Fibroblast of lung (primary cell): ENCODE data around the gene EFNA2. TPM values are rescaled to one million over a fixed set of nuclear protein-coding genes. Genes with fewer than 3 reads are reported as not detected.
A peak's percentile ranks its signal among the peaks of the same experiment; 100 is the strongest.

ENCODE experiments used
- DNase-seq, 2 donors: peaks; one replicate each; pipeline versions ENCODE4 v3.0.0 to v3.0.0-alpha.2; 2010; ENCODE audit warnings: low read depth in 2 of 2
- H2AFZ ChIP-seq: 2 replicates; pipeline ENCODE4 v1.5.1; 2012; ENCODE audit warnings: low read length, control low read depth, inconsistent platforms
- H3K27ac ChIP-seq: 2 replicates; pipeline ENCODE4 v1.5.1; 2011; ENCODE audit warnings: low read length, control low read depth; ENCODE audit not compliant: insufficient read depth
- H3K27me3 ChIP-seq: 2 replicates; pipeline ENCODE4 v1.5.1; 2011; ENCODE audit warnings: mild to moderate bottlenecking, low read length; ENCODE audit not compliant: control insufficient read depth, insufficient read depth
- H3K36me3 ChIP-seq: 2 replicates; pipeline ENCODE4 v1.5.1; 2011; ENCODE audit warnings: low read length; ENCODE audit not compliant: control insufficient read depth, insufficient read depth
- H3K4me1 ChIP-seq: 2 replicates; pipeline ENCODE4 v1.5.1; 2011; ENCODE audit warnings: low read length; ENCODE audit not compliant: control insufficient read depth, insufficient read depth; ENCODE audit errors: extremely low read depth
- H3K4me2 ChIP-seq: 2 replicates; pipeline ENCODE4 v1.5.1; 2011; ENCODE audit warnings: low read length, control low read depth; ENCODE audit not compliant: insufficient read depth; ENCODE audit errors: extremely low read depth
- H3K4me3 ChIP-seq, 4 experiments: fragments of 200-600 bp in 1 of 4; sonication (generic) in 1 of 4; replicated peaks in 1 of 4; 2 replicates each; pipeline ENCODE4 v1.5.1; 2011 to 2016; ENCODE audit warnings: low read length in 4 of 4, low read depth in 3 of 4, mild to moderate bottlenecking in 3 of 4, control low read depth in 2 of 4, inconsistent platforms in 1 of 4, mixed read lengths in 1 of 4; ENCODE audit not compliant: insufficient read depth in 1 of 4; ENCODE audit errors: control extremely low read depth in 1 of 4
- H3K79me2 ChIP-seq: 2 replicates; pipeline ENCODE4 v1.5.1; 2012; ENCODE audit warnings: mild to moderate bottlenecking, low read length, inconsistent platforms; ENCODE audit not compliant: control insufficient read depth, insufficient read depth
- H3K9ac ChIP-seq: 2 replicates; pipeline ENCODE4 v1.5.1; 2011; ENCODE audit warnings: mild to moderate bottlenecking, low read length, control low read depth; ENCODE audit not compliant: insufficient read depth
- H3K9me3 ChIP-seq: 2 replicates; pipeline ENCODE4 v1.5.1; 2012; ENCODE audit warnings: low read depth, low read length; ENCODE audit not compliant: control insufficient read depth, insufficient read depth
- H4K20me1 ChIP-seq: 2 replicates; pipeline ENCODE4 v1.5.1; 2011; ENCODE audit warnings: low read length; ENCODE audit not compliant: control insufficient read depth, insufficient read depth; ENCODE audit errors: extremely low read depth
- CTCF ChIP-seq, 2 donors: IDR thresholded peaks in 1 of 2; conservative IDR thresholded peaks in 1 of 2; 1 replicate in 1 of 2; 2 replicates in 1 of 2; pipeline ENCODE4 v1.5.1; 2011 to 2012; ENCODE audit warnings: low read length in 2 of 2, control low read depth in 1 of 2, inconsistent platforms in 1 of 2, low read depth in 1 of 2, mild to moderate bottlenecking in 1 of 2
- EZH2 ChIP-seq: IDR thresholded peaks from 2 replicates; pipeline ENCODE4 v1.5.1; 2012; ENCODE audit warnings: low read length, control low read depth, mild to moderate bottlenecking; ENCODE audit errors: missing control alignments
- polyA plus RNA-seq, 2 donors: library from polyadenylated mRNA; depleted of rRNA in 1 of 2; stranded (reverse) in 1 of 2; unstranded in 1 of 2; fragments of >200 nt; gene quantifications; 2 replicates each; pipeline ENCODE4 v1.2.1, GENCODE V29; 2011 to 2012; ENCODE audit warnings: missing spikeins in 1 of 2
- total RNA-seq: library from RNA; depleted of rRNA; stranded (reverse); fragments of >200 nt; gene quantifications from 2 replicates; pipeline ENCODE4 v1.2.1, GENCODE V29; 2014

The EFNA2 gene
- total and polyA plus RNA-seq, 2 donors (not counting 1 experiment from before 2014, with no cell fraction given): 0.17 TPM; not detected in 1

- DNase-seq: no peak
- Histone ChIP-seq H3K4me3 (no peak overlapping the region), H3K36me3 (no peaks in the 10 kb centered on the region), H3K9ac (no peak overlapping the region), H2AFZ (no peak overlapping the region), H3K27me3 (no peaks in the 10 kb centered on the region), H3K27ac (no peak overlapping the region), H3K79me2 (no peaks in the 10 kb centered on the region), H3K4me2 (no peak overlapping the region), H4K20me1 (no peaks in the 10 kb centered on the region), H3K4me1 (no peaks in the 10 kb centered on the region), H3K9me3 (no peaks in the 10 kb centered on the region)
- TF ChIP-seq CTCF (conservative IDR thresholded peaks at IDR 0.05 in 1 of 2, IDR thresholded peaks at IDR 0.05 in 1 of 2; ENCODE audit: low read depth in 1 of 2, low read length in 2 of 2) (no peak), EZH2 (no peak)
Measured at GRCh38 chr19:1336079-1336684, 50.5 kb downstream of the EFNA2 start.

GRCh38 chr19:1340681-1341469 lies 55.2 kb downstream of the EFNA2 start:
- no peaks in the 10 kb centered on the region for H3K4me1 ChIP-seq
- no peak overlapping the region for H3K4me3 ChIP-seq
- no peaks in the 10 kb centered on the region for H3K79me2 ChIP-seq
- no peak overlapping the region for H3K9ac ChIP-seq
- DNase-seq: no peak
- TF ChIP-seq EZH2 (no peak), CTCF (conservative IDR thresholded peaks at IDR 0.05 in 1 of 2, IDR thresholded peaks at IDR 0.05 in 1 of 2; ENCODE audit: low read depth in 1 of 2, low read length in 2 of 2) (no peak)
- H3K27ac ChIP-seq: no peak overlapping the region
- H4K20me1 ChIP-seq: no peaks in the 10 kb centered on the region
- no peaks in the 10 kb centered on the region for H3K36me3 ChIP-seq
- H3K9me3 ChIP-seq: no peaks in the 10 kb centered on the region
- no peak overlapping the region for H2AFZ ChIP-seq
- no peaks in the 10 kb centered on the region for H3K27me3 ChIP-seq
- H3K4me2 ChIP-seq: no peak overlapping the region

- Histone ChIP-seq H3K9me3 (no peaks in the 10 kb centered on the region), H4K20me1 (no peaks in the 10 kb centered on the region), H3K4me2 (no peak overlapping the region), H2AFZ (no peak overlapping the region), H3K27ac (no peak overlapping the region), H3K4me3 (no peak overlapping the region), H3K27me3 (no peaks in the 10 kb centered on the region), H3K36me3 (no peaks in the 10 kb centered on the region), H3K9ac (no peak overlapping the region), H3K4me1 (no peaks in the 10 kb centered on the region), H3K79me2 (no peaks in the 10 kb centered on the region)
- TF ChIP-seq EZH2: no peak
- TF ChIP-seq CTCF (conservative IDR thresholded peaks at IDR 0.05 in 1 of 2, IDR thresholded peaks at IDR 0.05 in 1 of 2; ENCODE audit: low read depth in 1 of 2, low read length in 2 of 2): peak in 1 of 2 donors; percentile 2
- peak in 1 of 2 donors; percentile 27 for DNase-seq
Measured at GRCh38 chr19:1343041-1343440, 57.4 kb downstream of the EFNA2 start.
